ENCODE measurements around the gene MCEE. TPM values are rescaled to one million over a fixed set of nuclear protein-coding genes. Genes with fewer than 3 reads are reported as not detected.

MCEE gene
- total and polyA plus RNA-seq, 2 of the 4 experiments (the other 2 are of a cell fraction) = 11.1 to 15.0 TPM

GRCh38 chr2:71064110-71064611 lies 65.9 kb downstream of the MCEE start:
- Histone ChIP-seq H3K36me3 (ENCODE audit: control insufficient read depth, insufficient read depth, low read length) (no peaks in the 10 kb centered on the region), H4K8ac (ENCODE audit: low read depth in 2 of 2, low read length in 2 of 2) (peak overlapping the region in 1 of 2 experiments; percentile 49; a peak in 1 of 4 replicates), H3K4me3 (ENCODE audit: insufficient read depth, low read depth, low read length) (no peak overlapping the region), H4K5ac (ENCODE audit: low read depth, low read length) (peak overlapping the region; percentile 32; the same call in 1 of the 2 replicates), H2AFZ (replicated peaks; ENCODE audit: low read length, poor library complexity) (peak overlapping the region; percentile 48), H2BK20ac (ENCODE audit: low read depth, low read length) (peak overlapping the region; percentile 24; the same call in 1 of the 2 replicates), H3K14ac (replicated peaks; ENCODE audit: low read depth, low read length) (peak overlapping the region; percentile 34; the same call in 1 of the 2 replicates), H3K9me1 (ENCODE audit: insufficient read depth, low read length) (no peaks in the 10 kb centered on the region), H2BK5ac (ENCODE audit: low read depth, low read length, poor library complexity, severe bottlenecking) (no peak overlapping the region), H3K4me2 (ENCODE audit: low read depth, low read length) (no peak overlapping the region; the same call in 1 of the 2 replicates), H3K4me1 (ENCODE audit: control insufficient read depth, insufficient read depth, low read length) (peaks cover 10% of the 10 kb centered on the region; the same call in 1 of the 2 replicates), H3K4ac (ENCODE audit: low read depth, low read length) (peak overlapping the region; percentile 17; the same call in 1 of the 2 replicates), H2BK15ac (ENCODE audit: low read depth, low read length) (0 out of 3 replicates have a peak overlapping the region, but pooled peaks have one; percentile 49), H4K20me1 (ENCODE audit: insufficient read depth, low read length) (no peaks in the 10 kb centered on the region), H3K23ac (ENCODE audit: low read depth, low read length) (no peak overlapping the region), H3K9me3 (ENCODE audit: control insufficient read depth, insufficient read depth, low read length) (no peaks in the 10 kb centered on the region), H3K79me1 (ENCODE audit: low read depth in 1 of 2, low read length in 2 of 2) (peaks cover 0 to 14% of the 10 kb centered on the region in 2 experiments; a peak in 1 of 4 replicates), H2AK9ac (replicated peaks; ENCODE audit: low read depth, low read length, poor library complexity) (peak overlapping the region; percentile 53), H3K27me3 (ENCODE audit: control insufficient read depth, insufficient read depth, low read length) (peaks cover 15% of the 10 kb centered on the region), H2BK120ac (ENCODE audit: low read depth, low read length) (no peak overlapping the region), H4K91ac (ENCODE audit: insufficient read depth, low read depth, low read length) (no peak overlapping the region), H2AK5ac (ENCODE audit: low read depth, low read length) (no peak overlapping the region; the same call in 1 of the 2 replicates), H3K27ac (ENCODE audit: insufficient read depth, low read length) (peak overlapping the region; percentile 93; the same call in 1 of the 2 replicates), H3K9ac (ENCODE audit: low read depth, low read length) (no peak overlapping the region; the same call in 1 of the 2 replicates), H3K56ac (ENCODE audit: extremely low read depth, insufficient read depth, low read length) (no peak overlapping the region), H3K18ac (ENCODE audit: low read depth, low read length) (peak overlapping the region; percentile 18; the same call in 1 of the 2 replicates)
- ATAC-seq (ENCODE audit: low read depth) (no peak), DNase-seq (no peak)
- POLR2A ChIA-PET (ENCODE audit: unreplicated experiment) = no interaction called here
- CTCF ChIA-PET = interaction anchor here (0.9 kb wide), 1 partner anchor 116 kb away, joined by 3 read pairs; no protein-coding TSS in a partner anchor
- in situ Hi-C loops (cut with MboI; ENCODE audit: low sequenced_read_pairs) (no loop called here), intact Hi-C loops (cut with micrococcal nuclease) (no loop called here), dilution Hi-C loops (cut with HindIII; ENCODE audit: low sequenced_read_pairs, unreplicated experiment) (no loop called here)
- 80% methylated on average over 2 of the region's 9 CpGs; no CpG with 5 or more reads in 1 of the 2 experiments for WGBS, 2 experiments (ENCODE audit: extremely low coverage in 2 of 2, insufficient read length in 1 of 2)
- no TSS peak for BruUV-seq (replicated peaks)
- TF ChIP-seq RCOR1 (IDR thresholded peaks at IDR 0.05; ENCODE audit: insufficient replicate concordance, low read length) (no peak), MAFK (IDR thresholded peaks at IDR 0.05; ENCODE audit: low read depth, low read length) (no peak), RFX5 (IDR thresholded peaks at IDR 0.05; ENCODE audit: low read depth, low read length) (no peak), MXI1 (IDR thresholded peaks at IDR 0.05; ENCODE audit: borderline replicate concordance, low read depth, low read length) (no peak), BHLHE40 (IDR thresholded peaks at IDR 0.05; ENCODE audit: low read depth, low read length) (no peak), RAD21 (IDR thresholded peaks at IDR 0.05; ENCODE audit: low read length) (no peak), CEBPB (IDR thresholded peaks at IDR 0.05; ENCODE audit: low read depth, low read length) (no peak), POLR2A (IDR thresholded peaks at IDR 0.05; ENCODE audit: low read depth, low read length) (no peak), CHD1 (IDR thresholded peaks at IDR 0.05; ENCODE audit: low read depth, low read length) (no peak)
- TF ChIP-seq, protein P1, sequence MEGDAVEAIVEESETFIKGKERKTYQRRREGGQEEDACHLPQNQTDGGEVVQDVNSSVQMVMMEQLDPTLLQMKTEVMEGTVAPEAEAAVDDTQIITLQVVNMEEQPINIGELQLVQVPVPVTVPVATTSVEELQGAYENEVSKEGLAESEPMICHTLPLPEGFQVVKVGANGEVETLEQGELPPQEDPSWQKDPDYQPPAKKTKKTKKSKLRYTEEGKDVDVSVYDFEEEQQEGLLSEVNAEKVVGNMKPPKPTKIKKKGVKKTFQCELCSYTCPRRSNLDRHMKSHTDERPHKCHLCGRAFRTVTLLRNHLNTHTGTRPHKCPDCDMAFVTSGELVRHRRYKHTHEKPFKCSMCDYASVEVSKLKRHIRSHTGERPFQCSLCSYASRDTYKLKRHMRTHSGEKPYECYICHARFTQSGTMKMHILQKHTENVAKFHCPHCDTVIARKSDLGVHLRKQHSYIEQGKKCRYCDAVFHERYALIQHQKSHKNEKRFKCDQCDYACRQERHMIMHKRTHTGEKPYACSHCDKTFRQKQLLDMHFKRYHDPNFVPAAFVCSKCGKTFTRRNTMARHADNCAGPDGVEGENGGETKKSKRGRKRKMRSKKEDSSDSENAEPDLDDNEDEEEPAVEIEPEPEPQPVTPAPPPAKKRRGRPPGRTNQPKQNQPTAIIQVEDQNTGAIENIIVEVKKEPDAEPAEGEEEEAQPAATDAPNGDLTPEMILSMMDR (conservative IDR thresholded peaks at IDR 0.05; ENCODE audit: low read depth, low read length) = no peak
- TF ChIP-seq, protein P2, sequence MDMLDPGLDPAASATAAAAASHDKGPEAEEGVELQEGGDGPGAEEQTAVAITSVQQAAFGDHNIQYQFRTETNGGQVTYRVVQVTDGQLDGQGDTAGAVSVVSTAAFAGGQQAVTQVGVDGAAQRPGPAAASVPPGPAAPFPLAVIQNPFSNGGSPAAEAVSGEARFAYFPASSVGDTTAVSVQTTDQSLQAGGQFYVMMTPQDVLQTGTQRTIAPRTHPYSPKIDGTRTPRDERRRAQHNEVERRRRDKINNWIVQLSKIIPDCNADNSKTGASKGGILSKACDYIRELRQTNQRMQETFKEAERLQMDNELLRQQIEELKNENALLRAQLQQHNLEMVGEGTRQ (IDR thresholded peaks at IDR 0.05; ENCODE audit: low read depth, low read length) = no peak

Measured in IMR-90 (cell line).